ENCODE measurements around the gene NSUN6. TPM values are rescaled to one million over a fixed set of nuclear protein-coding genes. Genes with fewer than 3 reads are reported as not detected.

Gene NSUN6
- total and polyA plus RNA-seq, 2 experiments from 2014 or later = 18.1 to 37.4 TPM

DNA sequence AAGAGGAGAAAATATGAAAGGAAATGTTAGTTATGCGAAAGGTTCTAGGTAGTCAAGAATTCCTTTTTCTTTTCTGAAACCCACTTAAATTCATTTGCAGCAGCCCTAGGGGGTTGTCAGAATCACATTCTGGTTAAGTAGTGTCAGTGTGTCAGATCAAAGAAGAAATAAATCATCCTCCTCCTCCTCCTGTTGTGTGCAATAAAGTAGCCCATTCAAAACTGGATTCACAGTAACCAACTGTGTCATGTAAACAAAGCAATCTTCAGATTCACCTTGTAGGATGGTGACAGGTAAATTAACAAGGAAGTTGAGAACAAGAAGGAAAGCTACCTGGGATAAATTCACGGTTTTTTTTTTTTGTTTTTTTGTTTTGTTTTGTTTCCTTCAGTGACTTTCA, 127.5 kb downstream of the NSUN6 start (continued):
- TF ChIP-seq, protein P1, sequence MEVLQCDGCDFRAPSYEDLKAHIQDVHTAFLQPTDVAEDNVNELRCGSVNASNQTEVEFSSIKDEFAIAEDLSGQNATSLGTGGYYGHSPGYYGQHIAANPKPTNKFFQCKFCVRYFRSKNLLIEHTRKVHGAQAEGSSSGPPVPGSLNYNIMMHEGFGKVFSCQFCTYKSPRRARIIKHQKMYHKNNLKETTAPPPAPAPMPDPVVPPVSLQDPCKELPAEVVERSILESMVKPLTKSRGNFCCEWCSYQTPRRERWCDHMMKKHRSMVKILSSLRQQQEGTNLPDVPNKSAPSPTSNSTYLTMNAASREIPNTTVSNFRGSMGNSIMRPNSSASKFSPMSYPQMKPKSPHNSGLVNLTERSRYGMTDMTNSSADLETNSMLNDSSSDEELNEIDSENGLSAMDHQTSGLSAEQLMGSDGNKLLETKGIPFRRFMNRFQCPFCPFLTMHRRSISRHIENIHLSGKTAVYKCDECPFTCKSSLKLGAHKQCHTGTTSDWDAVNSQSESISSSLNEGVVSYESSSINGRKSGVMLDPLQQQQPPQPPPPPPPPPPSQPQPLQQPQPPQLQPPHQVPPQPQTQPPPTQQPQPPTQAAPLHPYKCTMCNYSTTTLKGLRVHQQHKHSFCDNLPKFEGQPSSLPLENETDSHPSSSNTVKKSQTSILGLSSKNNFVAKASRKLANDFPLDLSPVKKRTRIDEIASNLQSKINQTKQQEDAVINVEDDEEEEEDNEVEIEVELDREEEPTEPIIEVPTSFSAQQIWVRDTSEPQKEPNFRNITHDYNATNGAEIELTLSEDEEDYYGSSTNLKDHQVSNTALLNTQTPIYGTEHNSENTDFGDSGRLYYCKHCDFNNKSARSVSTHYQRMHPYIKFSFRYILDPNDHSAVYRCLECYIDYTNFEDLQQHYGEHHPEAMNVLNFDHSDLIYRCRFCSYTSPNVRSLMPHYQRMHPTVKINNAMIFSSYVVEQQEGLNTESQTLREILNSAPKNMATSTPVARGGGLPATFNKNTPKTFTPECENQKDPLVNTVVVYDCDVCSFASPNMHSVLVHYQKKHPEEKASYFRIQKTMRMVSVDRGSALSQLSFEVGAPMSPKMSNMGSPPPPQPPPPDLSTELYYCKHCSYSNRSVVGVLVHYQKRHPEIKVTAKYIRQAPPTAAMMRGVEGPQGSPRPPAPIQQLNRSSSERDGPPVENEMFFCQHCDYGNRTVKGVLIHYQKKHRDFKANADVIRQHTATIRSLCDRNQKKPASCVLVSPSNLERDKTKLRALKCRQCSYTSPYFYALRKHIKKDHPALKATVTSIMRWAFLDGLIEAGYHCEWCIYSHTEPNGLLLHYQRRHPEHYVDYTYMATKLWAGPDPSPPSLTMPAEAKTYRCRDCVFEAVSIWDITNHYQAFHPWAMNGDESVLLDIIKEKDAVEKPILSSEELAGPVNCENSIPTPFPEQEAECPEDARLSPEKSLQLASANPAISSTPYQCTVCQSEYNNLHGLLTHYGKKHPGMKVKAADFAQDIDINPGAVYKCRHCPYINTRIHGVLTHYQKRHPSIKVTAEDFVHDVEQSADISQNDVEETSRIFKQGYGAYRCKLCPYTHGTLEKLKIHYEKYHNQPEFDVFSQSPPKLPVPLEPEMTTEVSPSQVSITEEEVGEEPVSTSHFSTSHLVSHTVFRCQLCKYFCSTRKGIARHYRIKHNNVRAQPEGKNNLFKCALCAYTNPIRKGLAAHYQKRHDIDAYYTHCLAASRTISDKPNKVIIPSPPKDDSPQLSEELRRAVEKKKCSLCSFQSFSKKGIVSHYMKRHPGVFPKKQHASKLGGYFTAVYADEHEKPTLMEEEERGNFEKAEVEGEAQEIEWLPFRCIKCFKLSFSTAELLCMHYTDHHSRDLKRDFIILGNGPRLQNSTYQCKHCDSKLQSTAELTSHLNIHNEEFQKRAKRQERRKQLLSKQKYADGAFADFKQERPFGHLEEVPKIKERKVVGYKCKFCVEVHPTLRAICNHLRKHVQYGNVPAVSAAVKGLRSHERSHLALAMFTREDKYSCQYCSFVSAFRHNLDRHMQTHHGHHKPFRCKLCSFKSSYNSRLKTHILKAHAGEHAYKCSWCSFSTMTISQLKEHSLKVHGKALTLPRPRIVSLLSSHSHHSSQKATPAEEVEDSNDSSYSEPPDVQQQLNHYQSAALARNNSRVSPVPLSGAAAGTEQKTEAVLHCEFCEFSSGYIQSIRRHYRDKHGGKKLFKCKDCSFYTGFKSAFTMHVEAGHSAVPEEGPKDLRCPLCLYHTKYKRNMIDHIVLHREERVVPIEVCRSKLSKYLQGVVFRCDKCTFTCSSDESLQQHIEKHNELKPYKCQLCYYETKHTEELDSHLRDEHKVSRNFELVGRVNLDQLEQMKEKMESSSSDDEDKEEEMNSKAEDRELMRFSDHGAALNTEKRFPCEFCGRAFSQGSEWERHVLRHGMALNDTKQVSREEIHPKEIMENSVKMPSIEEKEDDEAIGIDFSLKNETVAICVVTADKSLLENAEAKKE (CRISPR knock-in tag; IDR thresholded peaks at IDR 0.05) = no peak
- no peak for TF ChIP-seq POLR2AphosphoS5 (IDR thresholded peaks at IDR 0.05; ENCODE audit: low read depth)

DNA sequence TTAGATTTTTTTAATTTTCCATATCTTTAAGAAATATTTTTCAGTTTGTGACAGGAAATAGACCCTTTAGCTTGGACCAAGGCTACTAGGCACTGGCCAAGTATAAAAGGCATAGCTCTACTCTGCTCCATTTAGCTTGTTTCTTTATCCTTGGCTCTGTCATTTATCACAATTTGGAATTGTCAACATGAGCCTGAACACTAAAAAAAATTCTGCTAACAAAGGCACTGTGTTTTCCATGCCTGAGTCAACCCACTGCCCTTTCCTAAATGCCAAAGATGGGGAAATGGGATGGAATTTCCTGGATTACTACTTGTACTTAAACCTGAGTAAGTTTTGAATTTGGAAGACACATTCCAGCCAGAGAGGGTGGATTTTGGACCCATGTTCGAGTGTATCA, 128.4 kb downstream of the NSUN6 start:
- Mint-ChIP-seq H3K36me3 (ENCODE audit: low read depth) (peaks cover 15% of the 10 kb centered on the region), H3K27ac (no peak overlapping the region), H3K4me1 (peaks cover 8% of the 10 kb centered on the region; the same call in 2 of the 3 replicates), H3K27me3 (ENCODE audit: insufficient read depth, low read depth, poor library complexity) (peaks cover 3% of the 10 kb centered on the region), H3K9me3 (no peaks in the 10 kb centered on the region), H3K4me3 (no peak overlapping the region)
- Histone ChIP-seq H2AFZ (no peak overlapping the region), H3K79me2 (replicated peaks; ENCODE audit: insufficient read depth) (no peaks in the 10 kb centered on the region), H3K27me3 (ENCODE audit: insufficient read depth) (no peaks in the 10 kb centered on the region), H3K4me3 (no peak overlapping the region), H3K9me2 (ENCODE audit: insufficient read depth) (no peaks in the 10 kb centered on the region; the same call in 1 of the 2 replicates), H3K27ac (ENCODE audit: low read depth) (no peak overlapping the region), H4K20me1 (replicated peaks; ENCODE audit: insufficient read depth) (no peaks in the 10 kb centered on the region; the same call in 1 of the 2 replicates), H3K4me1 (ENCODE audit: insufficient read depth) (no peaks in the 10 kb centered on the region), H3F3A (replicated peaks; ENCODE audit: low read depth) (no peaks in the 10 kb centered on the region), H3K4me2 (no peak overlapping the region), H3K36me3 (ENCODE audit: insufficient read depth) (no peaks in the 10 kb centered on the region)
- DNase-seq (ENCODE audit: low spot score) = no peak
- ATAC-seq = no peak
- TF ChIP-seq, protein P2, sequence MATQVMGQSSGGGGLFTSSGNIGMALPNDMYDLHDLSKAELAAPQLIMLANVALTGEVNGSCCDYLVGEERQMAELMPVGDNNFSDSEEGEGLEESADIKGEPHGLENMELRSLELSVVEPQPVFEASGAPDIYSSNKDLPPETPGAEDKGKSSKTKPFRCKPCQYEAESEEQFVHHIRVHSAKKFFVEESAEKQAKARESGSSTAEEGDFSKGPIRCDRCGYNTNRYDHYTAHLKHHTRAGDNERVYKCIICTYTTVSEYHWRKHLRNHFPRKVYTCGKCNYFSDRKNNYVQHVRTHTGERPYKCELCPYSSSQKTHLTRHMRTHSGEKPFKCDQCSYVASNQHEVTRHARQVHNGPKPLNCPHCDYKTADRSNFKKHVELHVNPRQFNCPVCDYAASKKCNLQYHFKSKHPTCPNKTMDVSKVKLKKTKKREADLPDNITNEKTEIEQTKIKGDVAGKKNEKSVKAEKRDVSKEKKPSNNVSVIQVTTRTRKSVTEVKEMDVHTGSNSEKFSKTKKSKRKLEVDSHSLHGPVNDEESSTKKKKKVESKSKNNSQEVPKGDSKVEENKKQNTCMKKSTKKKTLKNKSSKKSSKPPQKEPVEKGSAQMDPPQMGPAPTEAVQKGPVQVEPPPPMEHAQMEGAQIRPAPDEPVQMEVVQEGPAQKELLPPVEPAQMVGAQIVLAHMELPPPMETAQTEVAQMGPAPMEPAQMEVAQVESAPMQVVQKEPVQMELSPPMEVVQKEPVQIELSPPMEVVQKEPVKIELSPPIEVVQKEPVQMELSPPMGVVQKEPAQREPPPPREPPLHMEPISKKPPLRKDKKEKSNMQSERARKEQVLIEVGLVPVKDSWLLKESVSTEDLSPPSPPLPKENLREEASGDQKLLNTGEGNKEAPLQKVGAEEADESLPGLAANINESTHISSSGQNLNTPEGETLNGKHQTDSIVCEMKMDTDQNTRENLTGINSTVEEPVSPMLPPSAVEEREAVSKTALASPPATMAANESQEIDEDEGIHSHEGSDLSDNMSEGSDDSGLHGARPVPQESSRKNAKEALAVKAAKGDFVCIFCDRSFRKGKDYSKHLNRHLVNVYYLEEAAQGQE (IDR thresholded peaks at IDR 0.05; ENCODE audit: unreplicated experiment) = no peak
- no peak for TF ChIP-seq STAT1 (IDR thresholded peaks at IDR 0.05; ENCODE audit: unreplicated experiment)
- TF ChIP-seq ETS1 (IDR thresholded peaks at IDR 0.05) = no peak
- no peak for TF ChIP-seq CTCF (conservative IDR thresholded peaks at IDR 0.05; ENCODE audit: low read depth in 2 of 2)
- TF ChIP-seq NANOG (IDR thresholded peaks at IDR 0.05; ENCODE audit: borderline replicate concordance) = no peak
- no peak for TF ChIP-seq ZNF114 (CRISPR knock-in tag; IDR thresholded peaks at IDR 0.05)
- TF ChIP-seq CREB1 (CRISPR knock-in tag; IDR thresholded peaks at IDR 0.05; ENCODE audit: low read depth) = no peak
